ENCODE results near the gene SPRY4. TPM values are rescaled to one million over a fixed set of nuclear protein-coding genes. Genes with fewer than 3 reads are reported as not detected.

The SPRY4 gene
- total and polyA plus RNA-seq, 2 of the 13 experiments (the other 11 are each of a cell fraction or from before 2014, with no cell fraction given): 8.9 to 17.8 TPM

DNA sequence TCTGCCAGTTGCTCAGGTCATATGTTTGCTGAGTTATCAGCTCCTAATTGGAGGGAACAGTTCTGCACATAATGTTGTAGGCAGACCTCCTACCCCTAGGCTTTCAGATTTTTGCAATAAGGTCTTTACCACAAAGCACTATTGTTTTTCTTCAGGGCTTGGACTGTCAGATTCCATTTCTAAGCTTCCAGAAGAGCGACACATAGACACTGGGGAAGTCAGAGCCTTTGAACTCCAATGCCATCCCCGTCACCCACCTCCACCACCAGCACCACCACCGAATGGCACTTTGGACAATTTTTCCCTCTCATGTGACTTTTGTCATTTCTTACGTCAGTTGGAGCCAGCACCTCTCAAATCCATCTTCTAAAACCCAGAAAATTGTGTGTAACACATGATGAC lies 28.3 kb upstream of the SPRY4 start (continued):
- TF ChIP-seq RNF2 (conservative IDR thresholded peaks at IDR 0.05; ENCODE audit: low read depth) (no peak), FOXK1 (CRISPR knock-in tag; IDR thresholded peaks at IDR 0.05; ENCODE audit: borderline replicate concordance, low read depth) (no peak), LCORL (IDR thresholded peaks at IDR 0.05) (no peak), LCORL (CRISPR knock-in tag; IDR thresholded peaks at IDR 0.05) (no peak), ZNF326 (CRISPR knock-in tag; IDR thresholded peaks at IDR 0.05; ENCODE audit: borderline replicate concordance) (no peak), HMG20A (CRISPR knock-in tag; IDR thresholded peaks at IDR 0.05; ENCODE audit: borderline replicate concordance) (peak; percentile 46; the same call in 1 of the 2 replicates), ZNF7 (CRISPR knock-in tag; IDR thresholded peaks at IDR 0.05) (no peak), PHB2 (IDR thresholded peaks at IDR 0.05; ENCODE audit: partially characterized antibody) (no peak), ELF3 (CRISPR knock-in tag; IDR thresholded peaks at IDR 0.05) (no peak), HOXA3 (CRISPR knock-in tag; IDR thresholded peaks at IDR 0.05) (peak; percentile 62), ESRRA (CRISPR knock-in tag; IDR thresholded peaks at IDR 0.05; ENCODE audit: low read depth) (no peak), HMGA1 (CRISPR knock-in tag; conservative IDR thresholded peaks at IDR 0.05) (no peak), ARNT (IDR thresholded peaks at IDR 0.05) (no peak), ZFY (CRISPR knock-in tag; IDR thresholded peaks at IDR 0.05) (0 out of 2 replicates have a peak, but pooled peaks have one; percentile 17), HOXA7 (CRISPR knock-in tag; IDR thresholded peaks at IDR 0.05) (no peak), NKX3-1 (CRISPR knock-in tag; IDR thresholded peaks at IDR 0.05) (no peak), SNRNP70 (IDR thresholded peaks at IDR 0.05; ENCODE audit: low read depth, low read length) (no peak), MTA3 (CRISPR knock-in tag; IDR thresholded peaks at IDR 0.05) (no peak)
- TF ChIP-seq, protein P1, sequence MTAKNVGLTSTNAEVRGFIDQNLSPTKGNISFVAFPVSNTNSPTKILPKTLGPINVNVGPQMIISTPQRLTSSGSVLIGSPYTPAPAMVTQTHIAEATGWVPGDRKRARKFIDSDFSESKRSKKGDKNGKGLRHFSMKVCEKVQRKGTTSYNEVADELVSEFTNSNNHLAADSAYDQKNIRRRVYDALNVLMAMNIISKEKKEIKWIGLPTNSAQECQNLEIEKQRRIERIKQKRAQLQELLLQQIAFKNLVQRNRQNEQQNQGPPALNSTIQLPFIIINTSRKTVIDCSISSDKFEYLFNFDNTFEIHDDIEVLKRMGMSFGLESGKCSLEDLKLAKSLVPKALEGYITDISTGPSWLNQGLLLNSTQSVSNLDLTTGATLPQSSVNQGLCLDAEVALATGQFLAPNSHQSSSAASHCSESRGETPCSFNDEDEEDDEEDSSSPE (CRISPR knock-in tag; IDR thresholded peaks at IDR 0.05): no peak
- TF ChIP-seq, protein P2, sequence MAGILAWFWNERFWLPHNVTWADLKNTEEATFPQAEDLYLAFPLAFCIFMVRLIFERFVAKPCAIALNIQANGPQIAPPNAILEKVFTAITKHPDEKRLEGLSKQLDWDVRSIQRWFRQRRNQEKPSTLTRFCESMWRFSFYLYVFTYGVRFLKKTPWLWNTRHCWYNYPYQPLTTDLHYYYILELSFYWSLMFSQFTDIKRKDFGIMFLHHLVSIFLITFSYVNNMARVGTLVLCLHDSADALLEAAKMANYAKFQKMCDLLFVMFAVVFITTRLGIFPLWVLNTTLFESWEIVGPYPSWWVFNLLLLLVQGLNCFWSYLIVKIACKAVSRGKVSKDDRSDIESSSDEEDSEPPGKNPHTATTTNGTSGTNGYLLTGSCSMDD (CRISPR knock-in tag; IDR thresholded peaks at IDR 0.05): no peak
- TF ChIP-seq, protein P3, sequence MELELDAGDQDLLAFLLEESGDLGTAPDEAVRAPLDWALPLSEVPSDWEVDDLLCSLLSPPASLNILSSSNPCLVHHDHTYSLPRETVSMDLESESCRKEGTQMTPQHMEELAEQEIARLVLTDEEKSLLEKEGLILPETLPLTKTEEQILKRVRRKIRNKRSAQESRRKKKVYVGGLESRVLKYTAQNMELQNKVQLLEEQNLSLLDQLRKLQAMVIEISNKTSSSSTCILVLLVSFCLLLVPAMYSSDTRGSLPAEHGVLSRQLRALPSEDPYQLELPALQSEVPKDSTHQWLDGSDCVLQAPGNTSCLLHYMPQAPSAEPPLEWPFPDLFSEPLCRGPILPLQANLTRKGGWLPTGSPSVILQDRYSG (CRISPR knock-in tag; IDR thresholded peaks at IDR 0.05): no peak
- TF ChIP-seq, protein P4, sequence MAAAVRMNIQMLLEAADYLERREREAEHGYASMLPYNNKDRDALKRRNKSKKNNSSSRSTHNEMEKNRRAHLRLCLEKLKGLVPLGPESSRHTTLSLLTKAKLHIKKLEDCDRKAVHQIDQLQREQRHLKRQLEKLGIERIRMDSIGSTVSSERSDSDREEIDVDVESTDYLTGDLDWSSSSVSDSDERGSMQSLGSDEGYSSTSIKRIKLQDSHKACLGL (CRISPR knock-in tag; IDR thresholded peaks at IDR 0.05): no peak
- TF ChIP-seq, protein P5, sequence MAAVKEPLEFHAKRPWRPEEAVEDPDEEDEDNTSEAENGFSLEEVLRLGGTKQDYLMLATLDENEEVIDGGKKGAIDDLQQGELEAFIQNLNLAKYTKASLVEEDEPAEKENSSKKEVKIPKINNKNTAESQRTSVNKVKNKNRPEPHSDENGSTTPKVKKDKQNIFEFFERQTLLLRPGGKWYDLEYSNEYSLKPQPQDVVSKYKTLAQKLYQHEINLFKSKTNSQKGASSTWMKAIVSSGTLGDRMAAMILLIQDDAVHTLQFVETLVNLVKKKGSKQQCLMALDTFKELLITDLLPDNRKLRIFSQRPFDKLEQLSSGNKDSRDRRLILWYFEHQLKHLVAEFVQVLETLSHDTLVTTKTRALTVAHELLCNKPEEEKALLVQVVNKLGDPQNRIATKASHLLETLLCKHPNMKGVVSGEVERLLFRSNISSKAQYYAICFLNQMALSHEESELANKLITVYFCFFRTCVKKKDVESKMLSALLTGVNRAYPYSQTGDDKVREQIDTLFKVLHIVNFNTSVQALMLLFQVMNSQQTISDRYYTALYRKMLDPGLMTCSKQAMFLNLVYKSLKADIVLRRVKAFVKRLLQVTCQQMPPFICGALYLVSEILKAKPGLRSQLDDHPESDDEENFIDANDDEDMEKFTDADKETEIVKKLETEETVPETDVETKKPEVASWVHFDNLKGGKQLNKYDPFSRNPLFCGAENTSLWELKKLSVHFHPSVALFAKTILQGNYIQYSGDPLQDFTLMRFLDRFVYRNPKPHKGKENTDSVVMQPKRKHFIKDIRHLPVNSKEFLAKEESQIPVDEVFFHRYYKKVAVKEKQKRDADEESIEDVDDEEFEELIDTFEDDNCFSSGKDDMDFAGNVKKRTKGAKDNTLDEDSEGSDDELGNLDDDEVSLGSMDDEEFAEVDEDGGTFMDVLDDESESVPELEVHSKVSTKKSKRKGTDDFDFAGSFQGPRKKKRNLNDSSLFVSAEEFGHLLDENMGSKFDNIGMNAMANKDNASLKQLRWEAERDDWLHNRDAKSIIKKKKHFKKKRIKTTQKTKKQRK (IDR thresholded peaks at IDR 0.05; ENCODE audit: low read length): no peak
- TF ChIP-seq, protein P6, sequence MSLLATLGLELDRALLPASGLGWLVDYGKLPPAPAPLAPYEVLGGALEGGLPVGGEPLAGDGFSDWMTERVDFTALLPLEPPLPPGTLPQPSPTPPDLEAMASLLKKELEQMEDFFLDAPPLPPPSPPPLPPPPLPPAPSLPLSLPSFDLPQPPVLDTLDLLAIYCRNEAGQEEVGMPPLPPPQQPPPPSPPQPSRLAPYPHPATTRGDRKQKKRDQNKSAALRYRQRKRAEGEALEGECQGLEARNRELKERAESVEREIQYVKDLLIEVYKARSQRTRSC (CRISPR knock-in tag; IDR thresholded peaks at IDR 0.05; ENCODE audit: low read depth): no peak
- TF ChIP-seq, protein P7, sequence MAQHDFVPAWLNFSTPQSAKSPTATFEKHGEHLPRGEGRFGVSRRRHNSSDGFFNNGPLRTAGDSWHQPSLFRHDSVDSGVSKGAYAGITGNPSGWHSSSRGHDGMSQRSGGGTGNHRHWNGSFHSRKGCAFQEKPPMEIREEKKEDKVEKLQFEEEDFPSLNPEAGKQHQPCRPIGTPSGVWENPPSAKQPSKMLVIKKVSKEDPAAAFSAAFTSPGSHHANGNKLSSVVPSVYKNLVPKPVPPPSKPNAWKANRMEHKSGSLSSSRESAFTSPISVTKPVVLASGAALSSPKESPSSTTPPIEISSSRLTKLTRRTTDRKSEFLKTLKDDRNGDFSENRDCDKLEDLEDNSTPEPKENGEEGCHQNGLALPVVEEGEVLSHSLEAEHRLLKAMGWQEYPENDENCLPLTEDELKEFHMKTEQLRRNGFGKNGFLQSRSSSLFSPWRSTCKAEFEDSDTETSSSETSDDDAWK (CRISPR knock-in tag; IDR thresholded peaks at IDR 0.05): no peak

All from HepG2 (cell line).